Vagina (tissue), 2 donors: Measurements from ENCODE around the gene ATP7B. TPM values are rescaled to one million over a fixed set of nuclear protein-coding genes. Genes with fewer than 3 reads are reported as not detected.

Experiments
- DNase-seq, 2 donors: peaks; one replicate each; pipeline ENCODE4 v3.0.0-alpha.2; 2017; ENCODE audit errors: extremely low spot score in 2 of 2
- H3K27ac ChIP-seq: fragments of 200-600 bp; sonication (generic); one replicate; pipeline ENCODE4 v1.5.1; 2019
- H3K27me3 ChIP-seq: fragments of 200-600 bp; sonication (generic); one replicate; pipeline ENCODE4 v1.5.1; 2019
- H3K36me3 ChIP-seq, 2 donors: fragments of 200-600 bp; sonication (generic); one replicate each; pipeline ENCODE4 v1.5.1; 2017 to 2019
- H3K4me1 ChIP-seq: fragments of 200-600 bp; sonication (generic); one replicate; pipeline ENCODE4 v1.5.1; 2019
- H3K4me3 ChIP-seq, 2 donors: fragments of 200-600 bp; sonication (generic); 1 replicate in 1 of 2; 2 replicates in 1 of 2; pipeline ENCODE4 v1.5.1; 2016 to 2019
- H3K9me3 ChIP-seq: fragments of 200-600 bp; sonication (generic); one replicate; pipeline ENCODE4 v1.5.1; 2019
- CTCF ChIP-seq, 3 experiments: fragments of 450-650 bp in 2 of 3; fragments of 200-600 bp in 1 of 3; sonication (generic) in 1 of 3; IDR thresholded peaks; one replicate each; pipeline ENCODE4 v1.5.1; 2017 to 2019; ENCODE audit warnings: antibody characterized with exemption in 3 of 3, mild to moderate bottlenecking in 2 of 3, moderate library complexity in 2 of 3
- POLR2A ChIP-seq, 2 donors: fragments of 450-650 bp; IDR thresholded peaks; one replicate each; pipeline ENCODE4 v1.6.1; 2017; ENCODE audit warnings: antibody characterized with exemption in 2 of 2, mild to moderate bottlenecking in 2 of 2, moderate library complexity in 2 of 2
- POLR2AphosphoS5 ChIP-seq, 2 donors: sonication (generic); formaldehyde crosslinking; IDR thresholded peaks; one replicate each; pipeline ENCODE4 v1.9.0; 2017; ENCODE audit warnings: antibody characterized with exemption in 2 of 2, mild to moderate bottlenecking in 2 of 2, low read depth in 1 of 2; ENCODE audit not compliant: insufficient read depth in 1 of 2
- intact Hi-C: fragments of 100-400 bp; cut with DNase I; formaldehyde crosslinking; loops from one replicate; pipeline ENCODE4 v1.15.1; 2023
- total RNA-seq: library from RNA; depleted of rRNA; stranded (reverse); fragments of >200 nt; gene quantifications from one replicate; pipeline ENCODE4 v1.2.3, GENCODE V29; 2016

The ATP7B gene
- total RNA-seq, 1 donor from 2014 or later, result 2.5 TPM

GRCh38 chr13:52003541-52003940 is 7.7 kb downstream of the ATP7B start:
- H3K27ac ChIP-seq, result no peak overlapping the region
- H3K36me3 ChIP-seq, result no peaks in the 10 kb centered on the region
- H3K27me3 ChIP-seq, result no peaks in the 10 kb centered on the region
- no peaks in the 10 kb centered on the region for H3K4me1 ChIP-seq
- no peaks in the 10 kb centered on the region for H3K9me3 ChIP-seq
- H3K4me3 ChIP-seq, result no peak overlapping the region
- intact Hi-C loops, result no loop called here
- no peak for TF ChIP-seq POLR2AphosphoS5 (IDR thresholded peaks at IDR 0.05; ENCODE audit: insufficient read depth in 1 of 2, low read depth in 1 of 2)
- no peak for DNase-seq

GRCh38 chr13:52002361-52002760 is 8.9 kb downstream of the ATP7B start:
- H3K27me3 ChIP-seq, result no peaks in the 10 kb centered on the region
- H3K4me3 ChIP-seq, result no peak overlapping the region
- no peak for TF ChIP-seq POLR2AphosphoS5 (IDR thresholded peaks at IDR 0.05; ENCODE audit: insufficient read depth in 1 of 2, low read depth in 1 of 2)
- no peak for DNase-seq
- H3K36me3 ChIP-seq, result no peaks in the 10 kb centered on the region
- H3K4me1 ChIP-seq, result no peaks in the 10 kb centered on the region
- H3K27ac ChIP-seq, result no peak overlapping the region
- intact Hi-C loops, result no loop called here
- H3K9me3 ChIP-seq, result no peaks in the 10 kb centered on the region

- no peak for DNase-seq
- H3K27ac ChIP-seq, result no peak overlapping the region
- H3K4me3 ChIP-seq, result no peak overlapping the region
- H3K36me3 ChIP-seq, result no peaks in the 10 kb centered on the region
- TF ChIP-seq POLR2AphosphoS5 (IDR thresholded peaks at IDR 0.05; ENCODE audit: insufficient read depth in 1 of 2, low read depth in 1 of 2), result no peak
- TF ChIP-seq CTCF (IDR thresholded peaks at IDR 0.05), result peak in 2 of 3 experiments; percentile 43 to 57
- TF ChIP-seq POLR2A (IDR thresholded peaks at IDR 0.05), result no peak
- H3K9me3 ChIP-seq, result no peaks in the 10 kb centered on the region
- intact Hi-C loops, result no loop called here
- H3K4me1 ChIP-seq, result peaks cover 3% of the 10 kb centered on the region
- no peaks in the 10 kb centered on the region for H3K27me3 ChIP-seq
Observed at GRCh38 chr13:52001120-52001731, 10.0 kb downstream of the ATP7B start.

GRCh38 chr13:51999921-52000320 is 11.3 kb downstream of the ATP7B start:
- Histone ChIP-seq H3K36me3 (no peaks in the 10 kb centered on the region), H3K9me3 (no peaks in the 10 kb centered on the region), H3K4me1 (peaks cover 16% of the 10 kb centered on the region), H3K27me3 (no peaks in the 10 kb centered on the region), H3K27ac (no peak overlapping the region), H3K4me3 (no peak overlapping the region)
- DNase-seq, result no peak
- intact Hi-C loops, result loop anchor here (10.0 kb wide), 1 partner anchor 125 kb away; the partner anchor contains the start of gene NEK5
- TF ChIP-seq POLR2A (IDR thresholded peaks at IDR 0.05) (no peak), CTCF (IDR thresholded peaks at IDR 0.05) (no peak), POLR2AphosphoS5 (IDR thresholded peaks at IDR 0.05; ENCODE audit: insufficient read depth in 1 of 2, low read depth in 1 of 2) (no peak)

- Histone ChIP-seq H3K27ac (no peak overlapping the region), H3K36me3 (no peaks in the 10 kb centered on the region), H3K4me1 (peaks cover 17% of the 10 kb centered on the region), H3K27me3 (no peaks in the 10 kb centered on the region), H3K4me3 (no peak overlapping the region), H3K9me3 (no peaks in the 10 kb centered on the region)
- intact Hi-C loops, result loop anchor here (10.0 kb wide), 1 partner anchor 125 kb away; the partner anchor contains the start of gene NEK5
- no peak for DNase-seq
- no peak for TF ChIP-seq CTCF (IDR thresholded peaks at IDR 0.05)
- TF ChIP-seq POLR2A (IDR thresholded peaks at IDR 0.05), result no peak
- TF ChIP-seq POLR2AphosphoS5 (IDR thresholded peaks at IDR 0.05; ENCODE audit: insufficient read depth in 1 of 2, low read depth in 1 of 2), result no peak
Observed at GRCh38 chr13:51999510-51999911, 11.7 kb downstream of the ATP7B start.

- Histone ChIP-seq H3K27me3 (no peaks in the 10 kb centered on the region), H3K9me3 (no peaks in the 10 kb centered on the region), H3K4me1 (peaks cover 17% of the 10 kb centered on the region), H3K4me3 (no peak overlapping the region), H3K36me3 (no peaks in the 10 kb centered on the region), H3K27ac (no peak overlapping the region)
- TF ChIP-seq POLR2A (IDR thresholded peaks at IDR 0.05), result no peak
- TF ChIP-seq POLR2AphosphoS5 (IDR thresholded peaks at IDR 0.05; ENCODE audit: insufficient read depth in 1 of 2, low read depth in 1 of 2), result no peak
- TF ChIP-seq CTCF (IDR thresholded peaks at IDR 0.05), result no peak
- no peak for DNase-seq
- intact Hi-C loops, result loop anchor here (10.0 kb wide), 1 partner anchor 126 kb away; the partner anchor contains the start of gene NEK5
Observed at GRCh38 chr13:51998723-51999509, 12.3 kb downstream of the ATP7B start.
